ENCODE measurements around the gene SLC39A5. TPM values are rescaled to one million over a fixed set of nuclear protein-coding genes. Genes with fewer than 3 reads are reported as not detected.

Gene SLC39A5
- total and polyA plus RNA-seq, 2 of the 13 experiments (the other 11 are each of a cell fraction or from before 2014, with no cell fraction given) = 59.7 to 101 TPM

DNA sequence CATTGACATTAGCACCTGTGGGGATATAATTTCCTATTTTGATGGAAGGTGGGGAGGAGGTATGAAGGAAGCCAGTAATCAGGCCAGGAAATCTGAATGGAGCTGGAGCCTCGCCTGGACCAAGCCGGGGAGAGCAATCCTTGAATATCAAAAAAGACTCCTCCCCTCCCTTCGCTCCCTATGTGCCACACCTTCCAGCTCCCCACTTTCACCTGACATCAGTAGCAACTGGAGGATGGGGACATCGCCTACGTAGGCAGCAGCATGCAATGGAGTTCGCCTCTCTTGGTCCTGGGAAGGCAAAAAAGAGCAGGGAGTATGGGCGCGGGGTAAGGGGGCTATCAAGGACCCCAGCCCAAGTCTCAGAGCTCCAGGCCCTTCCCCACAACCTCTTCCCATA is 27.2 kb downstream of the SLC39A5 start:
- Histone ChIP-seq H3K36me3 (replicated peaks in 1 of 2; ENCODE audit: control insufficient read depth in 1 of 2, insufficient read depth in 2 of 2, low read length in 2 of 2) (peaks cover 18 to 35% of the 10 kb centered on the region in 2 experiments), H3K9me3 (ENCODE audit: low read length) (no peaks in the 10 kb centered on the region), H3K9ac (ENCODE audit: insufficient read depth, low read depth, low read length) (peak overlapping the region; percentile 79), H3K4me2 (ENCODE audit: low read depth, low read length) (peak overlapping the region; percentile 77), H3K4me3 (replicated peaks in 1 of 3; ENCODE audit: insufficient read depth in 1 of 3, low read depth in 2 of 3, low read length in 3 of 3) (peak overlapping the region; percentile 74 to 96 (median 88)), H4K20me1 (ENCODE audit: insufficient read depth, low read length) (no peaks in the 10 kb centered on the region), H3K27ac (ENCODE audit: extremely low read length, insufficient read depth, low read length) (no peak overlapping the region), H3K79me2 (ENCODE audit: insufficient read depth, low read length) (peaks cover 10% of the 10 kb centered on the region), H2AFZ (ENCODE audit: low read length) (no peak overlapping the region), H3K4me1 (ENCODE audit: insufficient read depth, low read length) (peaks cover 28% of the 10 kb centered on the region), H3K27me3 (ENCODE audit: control insufficient read depth in 1 of 2, insufficient read depth in 2 of 2, low read length in 2 of 2) (no peaks in the 10 kb centered on the region)
- no TSS peak for BruUV-seq (replicated peaks)
- TF ChIP-seq, protein P1, sequence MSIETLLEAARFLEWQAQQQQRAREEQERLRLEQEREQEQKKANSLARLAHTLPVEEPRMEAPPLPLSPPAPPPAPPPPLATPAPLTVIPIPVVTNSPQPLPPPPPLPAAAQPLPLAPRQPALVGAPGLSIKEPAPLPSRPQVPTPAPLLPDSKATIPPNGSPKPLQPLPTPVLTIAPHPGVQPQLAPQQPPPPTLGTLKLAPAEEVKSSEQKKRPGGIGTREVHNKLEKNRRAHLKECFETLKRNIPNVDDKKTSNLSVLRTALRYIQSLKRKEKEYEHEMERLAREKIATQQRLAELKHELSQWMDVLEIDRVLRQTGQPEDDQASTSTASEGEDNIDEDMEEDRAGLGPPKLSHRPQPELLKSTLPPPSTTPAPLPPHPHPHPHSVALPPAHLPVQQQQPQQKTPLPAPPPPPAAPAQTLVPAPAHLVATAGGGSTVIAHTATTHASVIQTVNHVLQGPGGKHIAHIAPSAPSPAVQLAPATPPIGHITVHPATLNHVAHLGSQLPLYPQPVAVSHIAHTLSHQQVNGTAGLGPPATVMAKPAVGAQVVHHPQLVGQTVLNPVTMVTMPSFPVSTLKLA (IDR thresholded peaks at IDR 0.05) = no peak
- TF ChIP-seq HIVEP1 (CRISPR knock-in tag; IDR thresholded peaks at IDR 0.05) = 0 out of 2 replicates have a peak, but pooled peaks have one; percentile 5
- no peak for TF ChIP-seq SYNCRIP (IDR thresholded peaks at IDR 0.05; ENCODE audit: insufficient read depth, low read depth, low read length)
- no peak; the same call in 2 of the 3 replicates for ATAC-seq
- no peak for FAIRE-seq
- DNase-seq (ENCODE audit: low spot score) = no peak
- CTCF ChIA-PET (ENCODE audit: low intra/inter-chr PET ratio, low total read pairs) = interaction anchor here (1.4 to 2.1 kb wide), 2 partner anchors 33 to 64 kb away, joined by 6 to 12 read pairs; partner anchors contain the start of gene NABP2
- intact Hi-C loops (cut with micrococcal nuclease; ENCODE audit: unreplicated experiment) (loop anchor here (5.0 kb wide), 1 partner anchor 35 kb away; the partner anchor contains the start of genes NABP2 and RNF41), in situ Hi-C loops (cut with HindIII; ENCODE audit: extremely low pct_ligation_motif_present, low pct_unique_long_range_greater_than_20kb) (loop anchor here (5.0 kb wide), 2 partner anchors 35 to 65 kb away; partner anchors contain the start of genes NABP2 and RNF41)
- 87% methylated on average over 8 of the region's 8 CpGs for WGBS (ENCODE audit: low lambda C conversion rate)
- POLR2A ChIA-PET = interaction anchor here (1.4 to 3.5 kb wide), 2 partner anchors 10 to 26 kb away, joined by 8 to 24 read pairs; partner anchors contain the start of gene COQ10A

DNA sequence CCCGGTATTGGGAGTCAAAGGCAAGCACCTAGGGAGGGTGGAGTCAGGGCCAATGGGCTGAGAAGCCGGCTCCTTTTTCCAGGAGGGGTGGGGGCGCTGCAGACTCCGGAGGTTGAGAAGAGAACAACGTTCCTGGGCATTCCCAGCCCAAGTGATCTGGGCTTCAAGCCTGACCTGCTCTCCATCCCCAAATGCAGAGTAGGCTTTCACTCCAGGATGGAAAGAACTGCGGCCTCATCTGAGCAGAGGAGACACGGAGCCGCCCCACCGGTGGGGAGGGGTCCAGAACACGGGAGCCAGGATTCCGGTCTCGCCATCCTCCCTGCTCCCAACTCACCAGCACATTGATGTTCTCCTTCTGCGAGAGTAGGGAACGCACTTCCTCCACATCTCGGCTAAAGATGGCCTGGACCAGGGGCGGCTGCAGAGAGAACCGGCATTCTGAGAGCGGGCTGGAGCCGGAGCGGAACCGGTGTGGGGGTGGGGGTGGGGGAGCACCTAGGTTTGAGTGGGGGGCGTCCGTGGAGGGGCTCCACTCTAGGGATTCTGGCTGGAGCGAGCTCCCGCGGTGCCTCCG is 27.7 kb downstream of the SLC39A5 start:
- H3K9me3 ChIP-seq (ENCODE audit: low read length) = no peaks in the 10 kb centered on the region
- peak overlapping the region; percentile 77 for H3K4me2 ChIP-seq (ENCODE audit: low read depth, low read length)
- FAIRE-seq = peak; percentile 36
- H3K9ac ChIP-seq (ENCODE audit: insufficient read depth, low read depth, low read length) = peak overlapping the region; percentile 79
- intact Hi-C loops (cut with micrococcal nuclease; ENCODE audit: unreplicated experiment) (loop anchor here (1.0 to 5.0 kb wide), 2 partner anchors 35 to 64 kb away; partner anchors contain the start of genes NABP2 and RNF41), in situ Hi-C loops (cut with HindIII; ENCODE audit: extremely low pct_ligation_motif_present, low pct_unique_long_range_greater_than_20kb) (loop anchor here (5.0 kb wide), 2 partner anchors 35 to 65 kb away; partner anchors contain the start of genes NABP2 and RNF41)
- peaks cover 10% of the 10 kb centered on the region for H3K79me2 ChIP-seq (ENCODE audit: insufficient read depth, low read length)
- WGBS (ENCODE audit: low lambda C conversion rate) = 4% methylated on average over 3 of the region's 27 CpGs
- no peaks in the 10 kb centered on the region for H4K20me1 ChIP-seq (ENCODE audit: insufficient read depth, low read length)
- H3K4me1 ChIP-seq (ENCODE audit: insufficient read depth, low read length) = peaks cover 28% of the 10 kb centered on the region
- CTCF ChIA-PET (ENCODE audit: low intra/inter-chr PET ratio, low total read pairs) = interaction anchor here (0.7 to 2.1 kb wide), 6 partner anchors 9 to 66 kb away, joined by 3 to 12 read pairs (median 6); partner anchors contain the start of genes COQ10A, NABP2 and SLC39A5
- H3K27ac ChIP-seq (ENCODE audit: extremely low read length, insufficient read depth, low read length) = peak overlapping the region; percentile 42
- peaks cover 15 to 30% of the 10 kb centered on the region in 2 experiments for H3K36me3 ChIP-seq (replicated peaks in 1 of 2; ENCODE audit: control insufficient read depth in 1 of 2, insufficient read depth in 2 of 2, low read length in 2 of 2)
- peak; percentile 36 for DNase-seq (ENCODE audit: low spot score)
- no peak overlapping the region for H2AFZ ChIP-seq (ENCODE audit: low read length)
- no peaks in the 10 kb centered on the region for H3K27me3 ChIP-seq (ENCODE audit: control insufficient read depth in 1 of 2, insufficient read depth in 2 of 2, low read length in 2 of 2)
- peak overlapping the region; percentile 74 to 96 (median 88) for H3K4me3 ChIP-seq (replicated peaks in 1 of 3; ENCODE audit: insufficient read depth in 1 of 3, low read depth in 2 of 3, low read length in 3 of 3)
- ATAC-seq = peak; percentile 73
- POLR2A ChIA-PET = interaction anchor here (1.1 to 3.5 kb wide), 6 partner anchors 9 to 58 kb away, joined by 5 to 24 read pairs (median 9); partner anchors contain the start of genes CNPY2, COQ10A, CS and RNF41
- BruUV-seq (replicated peaks) = no TSS peak
- no peak for TF ChIP-seq ZNF317 (CRISPR knock-in tag; IDR thresholded peaks at IDR 0.05)
- TF ChIP-seq ZNF879 (CRISPR knock-in tag; IDR thresholded peaks at IDR 0.05) = 0 out of 2 replicates have a peak, but pooled peaks have one; percentile 13
- TF ChIP-seq STAG1 (CRISPR knock-in tag; IDR thresholded peaks at IDR 0.05) = no peak
- TF ChIP-seq MEF2D (CRISPR knock-in tag; IDR thresholded peaks at IDR 0.05) = no peak
- TF ChIP-seq, protein P2, sequence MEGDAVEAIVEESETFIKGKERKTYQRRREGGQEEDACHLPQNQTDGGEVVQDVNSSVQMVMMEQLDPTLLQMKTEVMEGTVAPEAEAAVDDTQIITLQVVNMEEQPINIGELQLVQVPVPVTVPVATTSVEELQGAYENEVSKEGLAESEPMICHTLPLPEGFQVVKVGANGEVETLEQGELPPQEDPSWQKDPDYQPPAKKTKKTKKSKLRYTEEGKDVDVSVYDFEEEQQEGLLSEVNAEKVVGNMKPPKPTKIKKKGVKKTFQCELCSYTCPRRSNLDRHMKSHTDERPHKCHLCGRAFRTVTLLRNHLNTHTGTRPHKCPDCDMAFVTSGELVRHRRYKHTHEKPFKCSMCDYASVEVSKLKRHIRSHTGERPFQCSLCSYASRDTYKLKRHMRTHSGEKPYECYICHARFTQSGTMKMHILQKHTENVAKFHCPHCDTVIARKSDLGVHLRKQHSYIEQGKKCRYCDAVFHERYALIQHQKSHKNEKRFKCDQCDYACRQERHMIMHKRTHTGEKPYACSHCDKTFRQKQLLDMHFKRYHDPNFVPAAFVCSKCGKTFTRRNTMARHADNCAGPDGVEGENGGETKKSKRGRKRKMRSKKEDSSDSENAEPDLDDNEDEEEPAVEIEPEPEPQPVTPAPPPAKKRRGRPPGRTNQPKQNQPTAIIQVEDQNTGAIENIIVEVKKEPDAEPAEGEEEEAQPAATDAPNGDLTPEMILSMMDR (CRISPR knock-in tag; IDR thresholded peaks at IDR 0.05) = peak; percentile 53
- TF ChIP-seq GZF1 (CRISPR knock-in tag; IDR thresholded peaks at IDR 0.05) = no peak
- no peak for TF ChIP-seq ZNF282 (IDR thresholded peaks at IDR 0.05; ENCODE audit: partially characterized antibody)

Measured in HepG2 (cell line).